UCSD-AML1 (cell line): ENCODE measurements around the gene SEM1.
"Not testable (repeated sequence)": the region's sequence is repeated elsewhere in the genome, so short reads cannot be mapped to it uniquely, and the experiment has no call there.

ENCODE experiments used
- DNase-seq: peaks from one replicate; lab custom pipeline; 2025; ENCODE audit not compliant: unreplicated experiment; lab: John Stamatoyannopoulos, UW

The SEM1 gene

DNA sequence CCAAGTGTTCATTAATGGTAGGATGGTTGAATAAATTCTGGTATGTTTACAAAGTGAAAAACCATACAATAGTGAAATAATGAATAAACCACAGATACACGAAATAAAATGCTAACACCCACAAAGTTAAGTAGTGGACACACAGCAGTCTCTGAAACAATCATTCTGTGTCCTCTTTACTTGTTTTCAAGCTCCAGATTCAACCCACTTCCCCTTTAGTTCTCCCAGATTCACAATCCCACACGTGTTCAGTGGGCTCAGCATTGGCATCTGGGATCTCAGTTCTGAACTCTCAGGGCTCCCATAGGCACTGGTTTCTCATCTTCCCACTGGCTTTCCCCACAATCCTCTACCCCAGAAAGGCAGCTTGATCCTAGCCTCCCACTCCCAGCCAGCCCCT is 44.9 kb downstream of the SEM1 start:
- DNase-seq = no peak

DNA sequence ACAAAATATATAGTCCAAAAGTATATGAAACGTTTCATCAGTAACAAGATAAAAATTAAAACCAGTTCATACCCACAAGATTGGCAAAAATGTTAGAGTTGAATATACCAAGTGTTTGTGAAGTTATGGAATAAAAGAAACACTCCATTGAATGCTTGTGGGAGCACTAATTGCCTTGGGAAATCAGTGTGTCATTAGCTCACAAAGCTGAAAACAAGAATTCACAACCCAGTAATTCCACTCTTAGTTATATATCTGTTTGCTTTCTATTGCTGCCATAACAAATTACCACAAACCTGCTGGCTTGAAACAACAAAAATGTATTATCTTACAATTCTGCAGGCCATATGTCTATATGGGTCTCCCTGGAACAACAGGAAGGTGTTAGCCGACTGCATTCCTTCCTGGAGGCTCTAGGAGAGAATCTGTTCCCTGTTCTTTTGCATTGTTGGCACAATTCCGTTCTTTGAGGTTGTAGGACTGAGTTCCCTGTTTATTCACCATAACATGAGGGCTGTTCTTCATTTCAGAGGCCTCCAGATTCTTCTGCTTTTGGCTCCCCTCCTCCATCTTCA is 45.7 kb downstream of the SEM1 start:
- DNase-seq = no peak

- no peak for DNase-seq
These were observed 46.2 kb downstream of the SEM1 start for GRCh38 chr7:96663457-96663856.

DNA sequence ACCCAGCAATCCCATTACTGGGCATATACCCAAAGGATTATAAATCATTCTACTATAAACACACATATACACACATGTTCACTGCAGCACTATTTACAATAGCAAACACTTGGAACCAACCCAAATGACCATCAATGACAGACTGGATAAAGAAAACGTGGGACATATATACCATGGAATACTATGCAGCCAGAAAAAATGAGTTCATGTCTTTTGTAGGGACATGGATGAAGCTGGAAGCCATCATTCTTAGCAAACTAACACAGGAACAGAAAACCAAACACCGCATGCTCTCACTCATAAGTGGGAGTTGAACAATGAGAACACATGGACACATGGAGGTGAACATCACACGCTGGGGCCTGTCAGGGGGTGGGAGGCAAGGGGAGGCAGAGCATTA is 47.5 kb downstream of the SEM1 start:
- DNase-seq = not testable (repeated sequence)

DNA sequence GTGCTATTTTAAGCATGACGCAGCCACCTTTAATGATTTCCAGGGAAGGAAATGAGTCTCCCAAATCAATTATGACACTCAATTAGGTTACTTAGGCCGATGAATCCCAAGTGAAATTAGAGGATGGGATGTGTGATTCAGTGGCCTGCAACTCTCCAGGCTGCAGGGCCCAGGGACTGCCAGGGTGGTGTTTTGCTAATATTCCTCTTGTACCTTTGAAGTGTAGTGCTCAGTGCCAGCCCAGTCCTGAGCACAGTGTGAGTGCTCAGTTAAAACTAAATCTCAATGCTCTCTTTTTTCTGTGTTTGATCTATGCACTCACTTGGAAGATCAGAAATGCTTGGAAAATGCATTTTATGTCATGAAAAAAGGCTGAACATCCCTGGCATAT is 51.6 kb downstream of the SEM1 start:
- DNase-seq = no peak

- DNase-seq = no peak
These were observed 52.2 kb downstream of the SEM1 start for GRCh38 chr7:96657347-96658021.

GRCh38 chr7:96655956-96656355 is 53.7 kb downstream of the SEM1 start:
- DNase-seq = no peak

DNA sequence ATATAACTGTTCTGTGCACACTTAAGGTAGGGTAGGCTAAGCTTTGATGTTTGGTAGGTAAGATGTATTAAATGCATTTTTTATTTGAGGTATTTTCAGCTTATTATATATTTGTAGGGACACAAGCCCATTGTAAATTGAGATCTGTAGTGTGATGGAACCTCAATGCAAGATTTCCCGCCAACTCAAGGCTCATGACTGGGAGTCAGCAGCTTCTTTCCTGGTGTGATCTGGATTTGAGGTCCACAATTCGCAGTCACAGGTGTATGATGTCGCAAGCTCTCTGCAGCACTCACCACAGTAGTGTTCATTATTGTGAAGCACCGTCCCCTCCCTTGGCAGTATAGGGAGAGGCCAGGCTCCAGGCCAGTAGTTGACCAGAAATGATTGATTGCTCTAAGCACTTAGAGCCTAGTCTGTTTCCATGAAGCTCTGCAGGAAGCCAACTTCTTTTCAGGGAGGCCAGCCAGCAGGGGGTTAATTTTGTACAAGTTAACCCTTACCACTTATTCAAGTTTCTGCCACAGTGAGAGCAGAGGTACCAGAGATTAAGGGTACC is 54.9 kb downstream of the SEM1 start:
- DNase-seq = no peak

DNA sequence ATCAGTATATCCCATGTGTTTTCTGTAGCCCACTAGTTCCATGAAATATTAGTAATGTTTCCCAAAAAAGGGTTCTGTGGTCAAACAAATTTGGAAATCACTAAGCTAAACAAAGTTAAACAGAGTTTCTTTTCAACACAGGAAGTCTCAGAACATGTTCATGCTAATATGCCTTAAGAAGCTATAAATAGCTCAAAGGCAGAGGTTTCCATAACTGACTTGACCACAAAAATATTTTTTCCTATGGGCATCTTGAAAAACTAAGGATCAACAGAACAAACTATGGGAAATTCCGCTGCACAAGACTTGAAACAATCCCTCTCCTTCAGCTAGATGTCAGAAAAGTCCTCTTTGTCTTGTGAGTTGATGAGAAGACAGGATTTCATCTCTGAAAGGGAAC is 59.7 kb downstream of the SEM1 start:
- no peak for DNase-seq

- no peak for DNase-seq
These were observed 60.9 kb downstream of the SEM1 start for GRCh38 chr7:96648784-96649183.

GRCh38 chr7:96647733-96648132 is 61.9 kb downstream of the SEM1 start:
- no peak for DNase-seq

DNA sequence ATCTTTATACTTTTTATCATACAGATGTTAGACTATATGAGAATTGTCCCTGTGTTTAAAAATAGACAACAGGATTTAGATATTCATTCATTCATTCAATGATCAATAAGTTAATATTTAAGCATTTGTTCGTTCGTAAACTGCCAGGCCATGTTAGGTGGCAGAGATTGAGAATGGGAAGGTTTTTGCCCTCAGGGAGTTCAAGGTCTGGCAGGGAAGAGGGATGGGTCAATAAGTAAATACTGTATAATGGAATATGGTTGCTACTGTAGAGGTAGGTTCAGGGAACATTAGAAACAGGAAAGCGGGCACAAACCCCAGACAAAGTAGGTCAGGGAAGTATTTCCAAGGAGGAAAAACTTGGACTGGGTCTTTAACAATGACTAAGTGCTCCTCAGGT is 64.6 kb downstream of the SEM1 start:
- DNase-seq = no peak

- DNase-seq = not testable (repeated sequence)
These were observed 66.2 kb downstream of the SEM1 start for GRCh38 chr7:96643436-96643835.

DNA sequence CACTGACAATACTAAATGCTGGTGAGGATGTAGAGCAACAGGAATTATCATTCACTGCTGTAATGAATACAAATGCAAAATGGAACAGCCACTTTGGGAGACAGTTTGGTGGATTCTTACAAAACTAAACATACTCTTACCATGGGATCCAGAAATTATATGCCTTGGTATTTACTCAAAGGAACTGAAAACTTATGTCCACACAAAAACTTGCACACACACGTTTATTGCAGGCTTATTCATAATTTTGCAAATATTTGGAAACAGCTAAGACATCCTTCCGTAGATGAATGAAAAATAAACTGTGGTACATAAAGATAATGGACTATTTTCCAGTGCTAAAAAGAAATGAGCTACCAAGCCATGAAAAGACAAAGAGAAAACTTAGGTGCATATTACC is 69.6 kb downstream of the SEM1 start:
- DNase-seq = no peak
